MM.1S (cell line): ENCODE data around the gene SSR2.
A peak's percentile ranks its signal among the peaks of the same experiment; 100 is the strongest.

Experiments
- DNase-seq: peaks from one replicate; pipeline ENCODE4 v3.0.0-alpha.2; 2015
- H2AFZ ChIP-seq: fragments of 300-600 bp; sonication (generic); 2 replicates; pipeline ENCODE4 v1.6.0; 2016; ENCODE audit warnings: antibody characterized with exemption, low read length
- H3F3A ChIP-seq: fragments of 300-600 bp; sonication (generic); 2 replicates; pipeline ENCODE4 v1.6.1; 2016; ENCODE audit warnings: mild to moderate bottlenecking, antibody characterized with exemption, low read length, moderate library complexity, mixed read lengths; ENCODE audit not compliant: insufficient read depth
- H3K27ac ChIP-seq: fragments of 300-600 bp; sonication (generic); 2 replicates; pipeline ENCODE4 v1.5.1; 2016; ENCODE audit warnings: mild to moderate bottlenecking, low read length
- H3K27me3 ChIP-seq: fragments of 300-600 bp; sonication (generic); replicated peaks from 2 replicates; pipeline ENCODE4 v1.6.0; 2016; ENCODE audit warnings: low read length; ENCODE audit not compliant: insufficient read depth
- H3K36me3 ChIP-seq: fragments of 300-600 bp; sonication (generic); replicated peaks from 2 replicates; pipeline ENCODE4 v1.6.1; 2016; ENCODE audit warnings: mild to moderate bottlenecking, low read length, mixed read lengths; ENCODE audit not compliant: insufficient read depth
- H3K4me1 ChIP-seq: fragments of 300-600 bp; sonication (generic); 2 replicates; pipeline ENCODE4 v1.6.1; 2016; ENCODE audit warnings: low read length, mixed read lengths
- H3K4me2 ChIP-seq: fragments of 300-600 bp; sonication (generic); 2 replicates; pipeline ENCODE4 v1.6.0; 2016; ENCODE audit warnings: low read depth, low read length
- H3K4me3 ChIP-seq: fragments of 300-600 bp; sonication (generic); 2 replicates; pipeline ENCODE4 v1.5.1; 2016; ENCODE audit warnings: low read length, mixed read lengths
- H3K79me2 ChIP-seq: fragments of 300-600 bp; sonication (generic); 2 replicates; pipeline ENCODE4 v1.6.1; 2016; ENCODE audit warnings: mixed run types, low read length, mixed read lengths
- H3K9ac ChIP-seq: fragments of 300-600 bp; sonication (generic); 2 replicates; pipeline ENCODE4 v1.6.1; 2016; ENCODE audit warnings: low read length, mixed read lengths
- H3K9me2 ChIP-seq: fragments of 300-600 bp; sonication (generic); replicated peaks from 2 replicates; pipeline ENCODE4 v1.6.1; 2016; ENCODE audit warnings: mild to moderate bottlenecking, low read length, mixed read lengths; ENCODE audit not compliant: insufficient read depth
- H3K9me3 ChIP-seq: fragments of 300-600 bp; sonication (generic); replicated peaks from 2 replicates; pipeline ENCODE4 v1.6.1; 2016; ENCODE audit warnings: mild to moderate bottlenecking, low read length, mixed read lengths; ENCODE audit not compliant: insufficient read depth
- H4K20me1 ChIP-seq: fragments of 300-600 bp; sonication (generic); 2 replicates; pipeline ENCODE4 v1.6.1; 2016; ENCODE audit warnings: mild to moderate bottlenecking, low read length, moderate library complexity, mixed read lengths; ENCODE audit not compliant: insufficient read depth
- CTCF ChIP-seq: fragments of 300-600 bp; sonication (generic); IDR thresholded peaks from 2 replicates; pipeline ENCODE4 v1.5.1; 2016; ENCODE audit warnings: antibody characterized with exemption, low read length, mixed read lengths
- EZH2 ChIP-seq: fragments of 300-600 bp; sonication (generic); optimal IDR thresholded peaks from 2 replicates; pipeline ENCODE3; 2017; ENCODE audit warnings: low read depth, mild to moderate bottlenecking, antibody characterized with exemption, low read length, mixed read lengths
- EZH2phosphoT487 ChIP-seq: fragments of 300-600 bp; sonication (generic); IDR thresholded peaks from 2 replicates; pipeline ENCODE4 v1.6.1; 2018; ENCODE audit warnings: antibody characterized with exemption, low read length

Gene SSR2

GRCh38 chr1:156006666-156007376 is 13.9 kb downstream of the SSR2 start:
- H3K27ac ChIP-seq: no peak overlapping the region
- H3K4me1 ChIP-seq: peaks cover 49% of the 10 kb centered on the region
- TF ChIP-seq CTCF: no peak
- TF ChIP-seq EZH2: no peak
- TF ChIP-seq EZH2phosphoT487: no peak
- H3K9me2 ChIP-seq: no peaks in the 10 kb centered on the region
- H3K4me3 ChIP-seq: no peak overlapping the region
- peaks cover 13% of the 10 kb centered on the region for H3K36me3 ChIP-seq
- H3K4me2 ChIP-seq: no peak overlapping the region
- H2AFZ ChIP-seq: no peak overlapping the region
- no peak for DNase-seq
- H3F3A ChIP-seq: peaks cover 32% of the 10 kb centered on the region
- H3K9me3 ChIP-seq: no peaks in the 10 kb centered on the region
- H4K20me1 ChIP-seq: no peaks in the 10 kb centered on the region
- no peak overlapping the region for H3K9ac ChIP-seq
- H3K79me2 ChIP-seq: peaks cover 24% of the 10 kb centered on the region
- no peaks in the 10 kb centered on the region for H3K27me3 ChIP-seq

- 0 out of 2 replicates have a peak, but pooled peaks cover 7% of the 10 kb centered on the region for H3K79me2 ChIP-seq
- peaks cover 32% of the 10 kb centered on the region for H3F3A ChIP-seq
- H3K36me3 ChIP-seq: peaks cover 6% of the 10 kb centered on the region; the same call in 1 of the 2 replicates
- H4K20me1 ChIP-seq: no peaks in the 10 kb centered on the region
- H2AFZ ChIP-seq: no peak overlapping the region
- no peaks in the 10 kb centered on the region for H3K27me3 ChIP-seq
- no peak overlapping the region for H3K27ac ChIP-seq
- no peaks in the 10 kb centered on the region for H3K9me3 ChIP-seq
- peaks cover 33% of the 10 kb centered on the region for H3K4me1 ChIP-seq
- H3K4me3 ChIP-seq: no peak overlapping the region
- TF ChIP-seq EZH2: no peak
- no peak for TF ChIP-seq EZH2phosphoT487
- no peak for TF ChIP-seq CTCF
- no peak for DNase-seq
- H3K4me2 ChIP-seq: no peak overlapping the region
- no peak overlapping the region for H3K9ac ChIP-seq
- no peaks in the 10 kb centered on the region for H3K9me2 ChIP-seq
Measured at GRCh38 chr1:156004843-156005584, 15.7 kb downstream of the SSR2 start.

GRCh38 chr1:156003923-156004188 is 16.9 kb downstream of the SSR2 start:
- H3K79me2 ChIP-seq: 0 out of 2 replicates have a peak, but pooled peaks cover under 1% of the 10 kb centered on the region
- H3K4me1 ChIP-seq: peaks cover 25% of the 10 kb centered on the region
- H3K9me3 ChIP-seq: no peaks in the 10 kb centered on the region
- peak overlapping the region; percentile 45 for H3K4me3 ChIP-seq
- no peaks in the 10 kb centered on the region for H4K20me1 ChIP-seq
- H3F3A ChIP-seq: peaks cover 26% of the 10 kb centered on the region
- peak; percentile 30 for DNase-seq
- peak overlapping the region; percentile 64 for H2AFZ ChIP-seq
- no peaks in the 10 kb centered on the region for H3K27me3 ChIP-seq
- H3K9me2 ChIP-seq: no peaks in the 10 kb centered on the region
- peak overlapping the region; percentile 30; the same call in 1 of the 2 replicates for H3K9ac ChIP-seq
- H3K27ac ChIP-seq: peak overlapping the region; percentile 41
- no peaks in the 10 kb centered on the region; the same call in 1 of the 2 replicates for H3K36me3 ChIP-seq
- no peak for TF ChIP-seq EZH2phosphoT487
- no peak for TF ChIP-seq EZH2
- no peak for TF ChIP-seq CTCF
- peak overlapping the region; percentile 63 for H3K4me2 ChIP-seq
